ENCODE data around the gene NOXA1.

The NOXA1 gene

GRCh38 chr9:137454597-137455358 lies 31.6 kb downstream of the NOXA1 start:
- no peak for DNase-seq (ENCODE audit: low spot score)

GRCh38 chr9:137455359-137455991 lies 32.3 kb downstream of the NOXA1 start:
- no peak for DNase-seq (ENCODE audit: low spot score)

DNA sequence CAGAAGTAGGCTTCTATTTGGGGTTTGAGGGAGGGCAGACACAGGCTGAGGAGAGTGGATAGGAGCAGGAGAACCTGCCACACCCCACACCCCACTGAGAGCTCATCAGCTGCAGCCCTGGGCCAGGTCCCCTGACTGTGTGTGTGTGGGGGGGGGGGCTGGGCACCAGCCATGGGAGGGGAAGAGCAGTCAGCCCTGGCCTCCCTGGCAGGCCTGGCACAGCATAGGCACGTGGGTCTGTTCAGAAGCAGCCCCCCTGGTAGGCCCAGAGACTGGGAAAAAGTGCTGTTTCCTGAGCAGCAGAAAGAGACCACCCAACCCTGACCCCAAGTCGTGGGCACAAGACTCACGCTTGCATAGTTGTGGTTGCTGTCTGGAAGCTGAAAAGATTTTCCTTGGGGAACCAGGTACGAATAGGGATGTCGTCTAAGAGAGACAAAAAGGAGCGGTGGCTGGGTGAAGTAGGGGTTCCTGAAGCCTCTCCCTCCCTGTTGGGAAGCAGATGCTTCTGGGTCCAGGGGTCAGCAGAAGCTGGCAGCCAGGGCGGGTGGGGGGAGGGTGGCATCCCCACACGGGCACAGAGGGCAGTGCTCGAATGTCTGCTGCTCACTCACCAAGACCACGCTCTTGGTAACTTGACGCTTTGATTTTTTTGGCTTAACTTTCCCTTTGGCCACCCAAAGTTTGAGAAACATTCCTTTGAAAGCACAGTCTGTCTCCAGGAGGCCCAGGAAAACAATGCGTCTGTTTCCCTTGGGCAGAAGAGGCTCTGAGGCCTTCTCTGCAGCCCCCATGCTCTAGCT lies 33.1 kb downstream of the NOXA1 start:
- no peak for DNase-seq (ENCODE audit: low spot score)

GRCh38 chr9:137456864-137457405 lies 33.7 kb downstream of the NOXA1 start:
- no peak for DNase-seq (ENCODE audit: low spot score)

DNA sequence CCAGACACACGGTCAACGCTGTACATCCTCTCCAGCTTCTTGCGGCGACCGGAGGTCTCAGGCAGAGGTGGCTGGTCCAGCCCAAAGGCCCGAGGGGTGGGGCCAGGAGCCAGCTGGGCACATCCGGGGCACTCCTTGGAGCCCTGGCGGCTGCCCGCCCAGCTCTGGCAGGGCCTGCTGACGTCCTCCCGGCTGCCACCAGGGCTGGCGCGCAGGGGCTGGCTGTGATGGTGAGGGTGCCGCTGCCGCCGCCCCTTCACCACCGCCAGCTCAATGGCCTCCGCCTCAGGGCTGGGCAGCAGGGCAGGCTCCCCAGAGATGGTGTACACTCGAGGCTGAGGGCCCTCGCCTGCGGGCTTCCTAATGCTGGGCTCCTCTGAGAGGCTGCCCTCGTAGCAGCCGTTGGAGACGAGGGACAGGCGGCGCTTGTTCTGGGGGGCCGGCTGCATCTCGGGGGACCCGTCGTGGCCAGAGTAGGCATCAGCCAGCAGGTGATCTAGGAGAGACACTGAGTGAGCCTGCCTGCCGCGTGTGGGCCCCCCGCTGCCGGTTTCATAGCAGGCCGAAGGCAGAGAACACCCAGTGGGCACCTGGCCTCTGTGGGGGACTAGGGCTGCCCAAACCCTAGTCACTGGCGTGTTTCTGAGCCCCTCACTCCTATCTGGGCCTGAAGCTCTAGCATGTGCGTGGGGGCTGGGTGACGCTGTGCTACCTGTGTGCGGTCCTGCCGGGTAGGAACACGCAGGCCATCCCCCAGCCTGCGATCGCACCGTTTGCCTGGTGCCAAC lies 34.4 kb downstream of the NOXA1 start:
- no peak for DNase-seq (ENCODE audit: low spot score)

DNA sequence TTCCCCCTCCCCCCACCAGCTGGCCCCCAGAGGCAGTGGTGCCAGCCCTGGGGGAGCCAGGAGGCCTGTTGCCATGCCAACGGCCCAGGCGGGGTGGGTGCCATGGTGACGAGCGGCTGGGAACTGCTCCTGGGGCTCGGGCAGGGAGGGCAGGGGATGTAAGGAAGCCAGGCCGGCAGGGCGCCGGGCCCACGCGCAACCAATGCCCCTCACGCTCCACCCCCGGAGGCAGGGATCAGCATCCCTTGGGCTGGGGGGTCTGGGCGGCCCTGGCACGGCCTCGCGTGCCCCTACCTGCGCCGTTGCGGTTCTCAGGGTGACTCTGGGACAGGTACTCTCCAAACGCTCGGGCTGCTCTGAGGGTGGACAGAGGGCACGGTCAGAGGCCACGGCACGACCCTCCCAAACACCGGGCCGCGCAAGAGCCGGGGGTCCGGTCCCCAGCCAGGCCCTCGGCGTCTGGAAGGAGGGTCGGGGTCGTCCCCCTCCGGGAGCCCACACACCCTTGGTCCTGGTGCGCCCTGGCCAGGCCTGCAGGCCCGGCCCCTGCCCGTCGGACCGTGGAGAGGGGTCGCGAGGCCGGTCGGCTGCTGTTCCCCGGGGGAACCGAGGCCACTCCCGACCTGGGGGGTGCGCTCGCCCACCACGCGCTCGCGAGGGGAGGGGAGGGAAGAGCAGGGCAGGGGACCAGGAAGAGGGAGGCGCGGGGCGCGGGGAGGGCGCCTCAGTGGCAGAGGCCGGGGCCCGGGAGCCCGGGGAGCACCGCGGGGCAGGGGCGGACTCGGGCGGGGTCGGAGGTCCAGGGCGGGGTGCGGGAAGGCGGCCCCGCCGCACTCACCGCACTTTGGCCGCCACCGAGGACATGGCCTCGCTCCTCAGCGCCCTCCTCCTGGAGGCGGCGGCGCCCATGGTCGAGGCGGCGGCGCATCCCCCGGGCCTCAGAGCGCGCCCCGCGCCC lies 35.3 kb downstream of the NOXA1 start:
- peak; percentile 66 for DNase-seq (ENCODE audit: low spot score)

DNA sequence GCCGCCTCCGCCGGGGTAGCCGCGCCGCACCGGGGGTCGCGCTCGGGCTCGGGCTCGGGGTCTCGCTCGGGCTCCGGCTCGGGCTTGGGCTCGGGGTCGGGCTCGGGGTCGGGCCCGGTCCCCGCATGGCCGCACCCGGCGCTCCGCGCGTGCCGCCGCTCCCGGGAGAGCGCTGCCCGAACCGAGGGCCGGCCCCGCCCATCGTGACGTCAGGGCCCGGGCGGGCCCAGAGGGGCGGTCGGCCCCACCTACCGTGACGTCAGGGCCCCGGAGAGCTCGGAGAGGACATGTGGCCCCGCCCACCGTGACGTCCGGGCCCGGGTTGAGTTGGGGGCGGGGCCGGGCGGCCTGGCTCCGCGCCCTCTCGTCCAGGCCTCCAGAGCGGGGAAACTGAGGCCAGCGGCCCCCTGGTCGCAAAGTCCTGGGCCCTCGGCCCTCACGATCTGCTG lies 36.0 kb downstream of the NOXA1 start, which contains the start of gene NSMF:
NSMF (minus strand) TSS at position 183 of the 449 bp plus-strand sequence. CDS start 232 bp downstream, outside the sequence.
- peak; percentile 100 for DNase-seq (ENCODE audit: low spot score)

DNA sequence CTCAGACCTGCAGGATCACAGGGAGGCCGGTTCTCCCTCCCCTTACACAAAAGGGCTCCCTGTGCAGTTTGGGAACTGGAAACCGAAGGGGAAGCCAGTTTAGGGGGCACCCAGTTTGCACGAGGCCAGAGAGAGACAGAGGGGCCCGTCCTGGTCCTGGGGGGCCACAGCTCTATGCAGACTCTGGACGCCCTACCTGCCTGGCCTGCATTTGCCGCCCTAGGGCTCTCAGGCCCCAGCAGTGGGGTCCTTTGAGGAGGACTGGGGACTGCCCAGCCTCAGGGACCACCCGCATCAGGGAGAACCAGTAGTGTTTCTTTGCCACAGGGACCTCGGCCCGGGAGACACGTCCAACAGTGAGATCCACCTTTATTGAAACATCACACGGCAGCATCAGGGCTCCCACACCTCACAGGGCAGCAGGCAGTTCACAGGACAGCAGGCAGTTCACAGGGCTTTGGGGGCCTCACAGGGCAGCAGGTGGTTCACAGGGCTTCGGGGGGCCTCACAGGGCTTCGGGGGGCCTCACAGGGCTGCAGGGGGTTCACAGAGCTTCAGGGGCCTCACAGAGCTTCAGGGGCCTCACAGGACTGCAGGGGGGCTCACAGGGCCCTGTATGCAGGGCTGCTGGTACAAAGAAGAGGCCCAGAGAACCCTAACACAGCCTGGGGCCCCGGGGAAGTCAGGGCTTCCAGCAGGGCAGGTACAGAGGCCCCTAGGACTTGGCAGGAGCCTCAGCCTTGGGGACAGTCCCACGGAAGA lies 36.6 kb downstream of the NOXA1 start:
- peak; percentile 71 for DNase-seq (ENCODE audit: low spot score)

- no peak for DNase-seq (ENCODE audit: low spot score)
These were observed 37.4 kb downstream of the NOXA1 start for GRCh38 chr9:137460363-137461315.

DNA sequence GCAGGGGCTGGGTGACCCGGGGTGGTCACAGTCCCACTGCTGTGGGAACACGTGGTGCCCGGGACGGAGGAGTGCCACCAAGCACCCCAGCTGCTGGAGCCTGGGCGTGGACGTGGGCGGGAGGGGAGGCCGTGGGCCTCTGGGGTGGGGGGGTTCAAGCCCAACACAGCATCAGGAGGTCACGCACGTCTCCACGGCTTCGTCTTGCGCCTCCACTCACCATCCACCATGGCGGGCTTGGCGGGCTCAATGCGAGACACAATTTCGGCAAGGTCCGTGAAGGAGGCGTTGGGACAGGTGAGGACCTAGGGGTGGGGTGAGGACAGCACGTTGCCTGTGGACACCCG lies 38.1 kb downstream of the NOXA1 start:
- DNase-seq (ENCODE audit: low spot score), result no peak

DNA sequence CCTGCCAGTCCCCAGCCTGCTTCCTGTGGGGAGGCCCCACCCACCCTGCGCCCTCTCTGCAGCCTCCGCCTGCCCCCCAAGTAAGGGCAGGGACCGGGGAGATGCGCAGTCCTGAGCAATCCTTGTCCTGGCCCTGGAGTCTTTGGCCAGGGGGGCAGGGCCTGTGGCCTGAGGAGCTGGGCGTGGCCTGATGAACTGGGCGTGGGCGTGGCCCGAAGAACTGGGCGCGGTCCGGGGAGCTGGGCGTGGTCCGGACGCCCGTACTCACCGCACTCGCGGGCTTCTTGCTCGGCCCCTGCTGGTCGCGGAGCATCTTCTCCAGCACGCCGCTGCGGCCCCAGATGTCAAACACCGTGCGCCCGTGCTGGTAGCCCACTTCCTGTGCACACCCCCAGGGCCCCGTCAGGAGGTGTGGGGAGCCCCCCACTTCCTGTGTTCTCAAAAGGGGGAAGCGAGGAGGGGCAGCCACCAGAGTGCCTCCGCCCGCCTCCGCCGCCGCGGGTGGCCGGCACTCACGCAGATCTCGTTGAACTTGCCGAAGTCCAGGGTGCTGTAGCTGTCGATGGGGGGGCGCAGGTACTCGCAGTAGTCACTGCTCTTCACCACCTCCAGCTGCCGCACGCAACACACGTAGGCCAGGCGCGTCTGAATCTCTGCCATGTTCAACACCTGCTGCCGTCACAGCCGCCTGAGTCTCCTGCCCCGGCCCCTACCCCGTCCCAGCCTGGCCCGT lies 38.6 kb downstream of the NOXA1 start:
- DNase-seq (ENCODE audit: low spot score), result no peak

DNA sequence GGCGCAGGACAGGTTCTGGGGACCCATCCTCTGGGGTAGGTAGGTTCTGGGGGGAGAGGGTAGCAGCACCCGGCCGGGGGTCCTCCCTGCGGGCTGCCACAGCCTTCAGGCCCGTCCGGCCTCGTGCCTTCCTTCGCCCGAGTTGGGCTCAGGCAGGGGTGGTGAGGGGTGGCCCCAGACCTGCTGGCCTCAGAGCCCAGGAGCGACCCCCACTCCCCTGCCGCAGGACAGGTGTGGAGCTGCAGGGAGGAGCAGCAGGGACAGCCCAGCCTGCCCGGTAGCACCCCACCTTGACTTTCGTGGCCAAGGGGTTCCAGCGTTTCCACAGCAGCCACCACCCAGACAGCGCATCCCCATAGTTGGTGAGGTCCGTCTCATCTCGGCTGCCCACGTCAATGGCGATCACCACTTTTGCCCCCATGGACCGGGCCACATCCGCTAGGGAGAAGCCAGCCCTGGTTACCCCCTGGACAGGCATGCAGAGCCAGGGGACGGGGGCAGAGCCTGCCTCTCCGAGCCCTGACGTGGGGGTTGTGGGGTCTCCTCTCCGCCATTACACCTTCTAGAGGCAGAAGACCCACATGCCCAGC lies 39.3 kb downstream of the NOXA1 start:
- no peak for DNase-seq (ENCODE audit: low spot score)

DNA sequence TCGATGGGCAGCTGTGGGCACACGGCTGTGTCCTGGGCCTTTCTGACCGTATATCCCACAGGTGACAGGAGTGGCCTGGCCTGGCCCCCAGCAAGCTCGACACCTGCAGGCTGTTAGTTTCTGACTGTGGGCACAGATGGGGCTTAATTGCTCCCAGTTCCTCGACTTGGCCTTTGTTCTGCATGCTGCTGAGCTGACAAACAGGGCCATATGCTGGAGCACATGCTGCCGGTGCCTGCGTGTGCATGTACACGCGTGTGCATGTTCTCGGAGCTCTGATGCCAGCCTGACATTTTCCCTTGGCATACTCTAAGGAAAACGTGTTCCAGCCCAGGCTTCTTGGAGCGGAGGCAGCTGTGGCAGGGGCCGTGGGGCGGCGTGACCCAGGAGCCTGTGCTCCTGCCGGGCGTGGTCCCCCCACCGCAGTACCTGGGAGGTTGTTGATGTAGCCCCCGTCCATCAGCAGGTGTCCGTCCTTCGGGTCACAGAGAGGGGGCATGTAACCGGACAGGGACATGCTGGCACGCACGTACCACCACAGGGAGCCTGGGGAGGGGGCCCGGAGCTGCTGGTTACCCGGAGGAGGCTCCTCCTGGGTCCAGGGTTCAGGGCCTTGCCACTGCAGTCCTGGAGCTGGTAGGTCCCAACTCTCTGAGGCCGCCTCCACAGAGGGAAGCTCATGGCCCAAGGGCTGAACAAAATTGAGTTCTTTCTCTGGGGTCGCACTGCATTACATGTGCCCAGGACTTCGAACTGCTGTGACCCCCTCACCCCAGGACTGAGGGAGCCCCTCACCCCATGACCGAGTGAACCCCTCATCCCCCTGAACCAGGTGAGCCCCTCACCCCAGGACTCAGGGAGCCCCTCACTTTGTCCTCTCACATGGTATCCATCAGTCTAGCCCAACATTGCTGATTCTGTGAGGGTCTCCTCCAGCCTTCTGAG lies 40.1 kb downstream of the NOXA1 start:
- DNase-seq (ENCODE audit: low spot score), result no peak

GRCh38 chr9:137463931-137464290 lies 40.7 kb downstream of the NOXA1 start:
- no peak for DNase-seq (ENCODE audit: low spot score)

DNA sequence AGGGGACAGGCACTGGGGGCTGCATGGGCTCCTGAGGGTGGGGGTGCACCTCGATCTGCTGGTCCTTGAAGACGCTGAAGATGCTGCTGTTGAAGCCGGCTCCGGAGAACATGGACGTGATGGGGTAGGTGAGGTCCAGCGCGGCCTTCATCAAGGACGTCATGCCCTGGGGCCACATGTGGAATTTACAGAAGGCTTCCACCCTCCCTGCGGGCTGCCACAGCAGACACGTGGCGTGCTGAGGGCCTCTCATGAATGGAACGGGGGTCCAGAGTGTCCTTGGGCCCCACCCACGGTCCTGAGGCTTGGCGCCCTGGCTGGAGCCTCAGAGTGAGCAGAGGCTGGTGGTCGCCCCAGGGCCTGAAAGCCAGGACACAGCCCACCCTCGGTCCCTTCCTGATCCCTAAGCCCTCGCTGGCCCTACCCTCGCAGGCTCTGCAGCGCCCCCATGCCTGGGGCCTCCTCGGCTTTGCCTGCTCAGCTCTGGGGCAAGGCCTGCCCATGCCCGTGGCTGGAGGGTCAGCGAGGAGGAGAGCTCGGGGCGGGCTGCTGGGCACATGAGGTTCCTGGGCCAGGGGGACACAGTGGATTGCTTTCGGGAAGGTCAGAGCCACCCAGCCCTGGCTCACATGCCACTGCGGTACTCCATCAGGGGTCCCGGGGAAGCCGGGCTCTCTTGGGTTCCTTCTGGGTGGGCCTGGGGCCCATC lies 41.3 kb downstream of the NOXA1 start:
- no peak for DNase-seq (ENCODE audit: low spot score)

Data from HuH-7.5 (cell line).